ENCODE measurements around the gene RNU6-8.

Gene RNU6-8

DNA sequence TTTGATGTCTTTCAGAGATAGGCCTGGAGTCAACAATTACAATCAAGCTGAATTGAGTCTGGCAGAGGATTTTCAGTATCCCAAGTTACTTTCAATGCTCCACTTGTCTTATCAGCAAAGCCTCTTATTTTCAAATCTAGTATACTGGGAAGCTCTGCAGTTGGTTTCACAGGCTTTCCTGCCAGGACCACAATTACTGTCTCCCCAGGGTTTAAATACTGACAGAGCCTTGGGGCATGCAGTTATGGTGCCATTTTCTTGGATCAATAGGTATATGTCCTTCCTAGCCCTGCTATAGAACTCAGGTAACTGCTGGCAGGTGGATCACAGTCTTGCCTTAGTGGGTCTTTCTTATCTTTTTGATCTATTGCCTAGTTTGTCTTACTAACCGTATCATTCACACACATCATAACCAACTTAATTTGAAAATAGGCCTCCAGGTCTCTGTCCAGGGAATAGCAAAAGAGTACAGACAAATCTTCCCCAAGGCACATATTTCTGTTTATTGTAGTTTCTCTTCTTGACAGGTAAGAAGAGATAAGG is 22.4 kb upstream of the RNU6-8 start:
- no peak overlapping the region for H2AFZ ChIP-seq (ENCODE audit: low read depth)
- H3K4me1 ChIP-seq (ENCODE audit: low read depth, poor library complexity, severe bottlenecking): no peaks in the 10 kb centered on the region
- no peaks in the 10 kb centered on the region for H3K79me2 ChIP-seq (ENCODE audit: insufficient read depth, low read depth)
- H4K20me1 ChIP-seq (ENCODE audit: insufficient read depth): no peaks in the 10 kb centered on the region
- H3K36me3 ChIP-seq (ENCODE audit: insufficient read depth): no peaks in the 10 kb centered on the region
- no peak overlapping the region for H3K4me3 ChIP-seq (IDR thresholded peaks at IDR 0.05; ENCODE audit: insufficient read depth, low read depth, low read length)
- H3K9ac ChIP-seq: no peak overlapping the region
- no peaks in the 10 kb centered on the region for H3K27me3 ChIP-seq (ENCODE audit: insufficient read depth, low read depth)
- no peak for TF ChIP-seq CTCF (conservative IDR thresholded peaks at IDR 0.05; ENCODE audit: low read depth, low read length)
- H3K27ac ChIP-seq: no peak overlapping the region
- no peak overlapping the region for H3K4me2 ChIP-seq

DNA sequence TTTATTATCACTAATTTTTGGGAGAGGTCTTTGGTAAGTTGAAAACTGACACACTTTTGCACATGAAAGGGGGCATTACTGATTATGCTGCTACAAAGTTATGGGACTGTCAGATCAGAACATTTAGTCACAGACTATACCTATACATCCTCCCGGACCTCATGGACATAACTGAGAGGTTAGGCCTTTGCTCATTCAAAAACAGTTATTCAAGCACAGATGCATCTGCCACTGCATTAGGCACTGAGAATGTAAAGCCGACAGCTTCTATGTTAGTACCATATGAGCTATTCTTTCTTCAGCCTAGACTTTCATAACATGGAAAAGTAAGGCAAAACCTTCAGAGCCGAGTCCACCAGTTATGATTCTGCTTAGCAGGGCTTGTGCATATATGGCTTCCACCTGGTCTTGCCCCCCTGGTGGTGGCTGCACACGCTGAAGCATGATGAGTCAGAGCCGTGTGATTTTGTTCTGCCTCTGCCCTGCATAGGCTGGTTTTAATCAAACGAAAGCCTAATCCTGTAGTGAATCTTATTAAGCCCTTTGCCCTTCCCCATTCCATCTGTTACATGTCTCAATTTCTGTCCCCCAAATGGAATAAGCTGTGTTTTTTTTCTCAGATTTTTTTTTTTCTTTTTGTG is 21.8 kb upstream of the RNU6-8 start:
- H3K4me2 ChIP-seq: no peak overlapping the region
- H3K27ac ChIP-seq: no peak overlapping the region

GRCh38 chr14:32217301-32217700 is 14.2 kb upstream of the RNU6-8 start:
- no peaks in the 10 kb centered on the region for H3K27me3 ChIP-seq (ENCODE audit: insufficient read depth, low read depth)

More for the DNA sequence above, 21.8 kb upstream of the RNU6-8 start:
- Histone ChIP-seq H2AFZ (ENCODE audit: low read depth) (no peak overlapping the region), H3K4me3 (IDR thresholded peaks at IDR 0.05; ENCODE audit: insufficient read depth, low read depth, low read length) (no peak overlapping the region), H3K79me2 (ENCODE audit: insufficient read depth, low read depth) (no peaks in the 10 kb centered on the region), H3K36me3 (ENCODE audit: insufficient read depth) (no peaks in the 10 kb centered on the region), H3K9ac (no peak overlapping the region), H3K4me1 (ENCODE audit: low read depth, poor library complexity, severe bottlenecking) (no peaks in the 10 kb centered on the region), H3K27me3 (ENCODE audit: insufficient read depth, low read depth) (no peaks in the 10 kb centered on the region), H4K20me1 (ENCODE audit: insufficient read depth) (no peaks in the 10 kb centered on the region)
- TF ChIP-seq CTCF (conservative IDR thresholded peaks at IDR 0.05; ENCODE audit: low read depth, low read length): no peak

DNA sequence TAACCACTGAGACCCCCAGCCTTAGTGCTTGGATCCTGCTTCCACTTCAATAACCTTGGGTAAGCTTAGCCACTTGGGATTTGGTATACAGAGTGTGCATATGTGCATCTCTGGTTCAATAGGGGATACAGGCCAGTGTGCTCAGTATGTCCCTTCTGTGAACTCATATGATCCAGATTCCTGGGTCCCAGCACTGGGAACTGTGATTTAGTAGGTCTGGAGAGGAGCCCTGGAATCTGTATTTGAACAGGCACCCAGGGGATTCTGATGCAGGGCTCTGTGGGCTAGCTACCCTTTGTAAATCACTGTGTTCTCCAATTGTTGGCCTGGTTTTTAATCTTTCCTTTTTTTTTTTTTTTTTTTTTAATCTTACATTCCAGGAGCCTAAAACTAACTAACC is 9.8 kb upstream of the RNU6-8 start:
- Histone ChIP-seq H3K9ac (no peak overlapping the region), H3K4me1 (ENCODE audit: low read depth, poor library complexity, severe bottlenecking) (peaks cover 7% of the 10 kb centered on the region)

More at GRCh38 chr14:32217301-32217700, 14.2 kb upstream of the RNU6-8 start:
- TF ChIP-seq CTCF (conservative IDR thresholded peaks at IDR 0.05; ENCODE audit: low read depth, low read length): no peak
- Histone ChIP-seq H2AFZ (ENCODE audit: low read depth) (no peak overlapping the region), H3K4me2 (no peak overlapping the region), H3K4me3 (IDR thresholded peaks at IDR 0.05; ENCODE audit: insufficient read depth, low read depth, low read length) (no peak overlapping the region), H4K20me1 (ENCODE audit: insufficient read depth) (no peaks in the 10 kb centered on the region), H3K79me2 (ENCODE audit: insufficient read depth, low read depth) (no peaks in the 10 kb centered on the region), H3K36me3 (ENCODE audit: insufficient read depth) (no peaks in the 10 kb centered on the region), H3K4me1 (ENCODE audit: low read depth, poor library complexity, severe bottlenecking) (peaks cover 7% of the 10 kb centered on the region), H3K27ac (no peak overlapping the region), H3K9ac (no peak overlapping the region)

More for the DNA sequence above, 9.8 kb upstream of the RNU6-8 start:
- no peak overlapping the region for H3K4me3 ChIP-seq (IDR thresholded peaks at IDR 0.05; ENCODE audit: insufficient read depth, low read depth, low read length)
- H3K27me3 ChIP-seq (ENCODE audit: insufficient read depth, low read depth): no peaks in the 10 kb centered on the region
- no peaks in the 10 kb centered on the region for H3K36me3 ChIP-seq (ENCODE audit: insufficient read depth)
- no peak for TF ChIP-seq CTCF (conservative IDR thresholded peaks at IDR 0.05; ENCODE audit: low read depth, low read length)
- H3K4me2 ChIP-seq: no peak overlapping the region
- no peak overlapping the region for H2AFZ ChIP-seq (ENCODE audit: low read depth)
- no peak overlapping the region for H3K27ac ChIP-seq
- no peaks in the 10 kb centered on the region for H4K20me1 ChIP-seq (ENCODE audit: insufficient read depth)
- no peaks in the 10 kb centered on the region for H3K79me2 ChIP-seq (ENCODE audit: insufficient read depth, low read depth)
